ENCODE measurements around the gene PDE1A. TPM values are rescaled to one million over a fixed set of nuclear protein-coding genes. Genes with fewer than 3 reads are reported as not detected.

PDE1A gene
- total and polyA plus RNA-seq, 2 of the 4 experiments (the other 2 are of a cell fraction), result 0.24 to 0.90 TPM

- Histone ChIP-seq H2AK5ac (ENCODE audit: low read depth, low read length) (no peak overlapping the region), H3K18ac (ENCODE audit: low read depth, low read length) (no peak overlapping the region), H3K27ac (ENCODE audit: insufficient read depth, low read length) (no peak overlapping the region), H2BK20ac (ENCODE audit: low read depth, low read length) (no peak overlapping the region), H3K79me1 (ENCODE audit: low read depth in 1 of 2, low read length in 2 of 2) (no peaks in the 10 kb centered on the region), H3K9me1 (ENCODE audit: insufficient read depth, low read length) (no peaks in the 10 kb centered on the region; the same call in 1 of the 2 replicates), H3K9me3 (ENCODE audit: control insufficient read depth, insufficient read depth, low read length) (no peaks in the 10 kb centered on the region), H3K23ac (ENCODE audit: low read depth, low read length) (no peak overlapping the region), H4K91ac (ENCODE audit: insufficient read depth, low read depth, low read length) (no peak overlapping the region), H2AFZ (replicated peaks; ENCODE audit: low read length, poor library complexity) (no peak overlapping the region), H3K14ac (replicated peaks; ENCODE audit: low read depth, low read length) (no peak overlapping the region), H4K8ac (ENCODE audit: low read depth in 2 of 2, low read length in 2 of 2) (no peak overlapping the region), H4K5ac (ENCODE audit: low read depth, low read length) (no peak overlapping the region), H2BK120ac (ENCODE audit: low read depth, low read length) (no peak overlapping the region), H3K4me2 (ENCODE audit: low read depth, low read length) (no peak overlapping the region), H3K4me1 (ENCODE audit: control insufficient read depth, insufficient read depth, low read length) (no peaks in the 10 kb centered on the region), H3K4ac (ENCODE audit: low read depth, low read length) (no peak overlapping the region), H2AK9ac (replicated peaks; ENCODE audit: low read depth, low read length, poor library complexity) (no peak overlapping the region), H3K56ac (ENCODE audit: extremely low read depth, insufficient read depth, low read length) (no peak overlapping the region), H3K36me3 (ENCODE audit: control insufficient read depth, insufficient read depth, low read length) (no peaks in the 10 kb centered on the region), H3K9ac (ENCODE audit: low read depth, low read length) (no peak overlapping the region), H2BK5ac (ENCODE audit: low read depth, low read length, poor library complexity, severe bottlenecking) (no peak overlapping the region), H2BK15ac (ENCODE audit: low read depth, low read length) (no peak overlapping the region), H4K20me1 (ENCODE audit: insufficient read depth, low read length) (no peaks in the 10 kb centered on the region), H3K27me3 (ENCODE audit: control insufficient read depth, insufficient read depth, low read length) (no peaks in the 10 kb centered on the region), H3K4me3 (ENCODE audit: insufficient read depth, low read depth, low read length) (no peak overlapping the region)
- TF ChIP-seq POLR2A (IDR thresholded peaks at IDR 0.05; ENCODE audit: low read depth, low read length) (no peak), CEBPB (IDR thresholded peaks at IDR 0.05; ENCODE audit: low read depth, low read length) (no peak), SMC3 (IDR thresholded peaks at IDR 0.05; ENCODE audit: low read depth, low read length) (no peak), ELK1 (IDR thresholded peaks at IDR 0.05; ENCODE audit: borderline replicate concordance, low read depth, low read length) (no peak), USF2 (IDR thresholded peaks at IDR 0.05; ENCODE audit: low read depth, low read length) (no peak), RCOR1 (IDR thresholded peaks at IDR 0.05; ENCODE audit: insufficient replicate concordance, low read length) (no peak)
- ChIA-PET POLR2A (ENCODE audit: unreplicated experiment) (no interaction called here), CTCF (interaction anchor here (0.7 kb wide), 1 partner anchor 104 kb away, joined by 3 read pairs; no protein-coding TSS in a partner anchor)
- in situ Hi-C loops (cut with MboI; ENCODE audit: low sequenced_read_pairs) (no loop called here), intact Hi-C loops (cut with micrococcal nuclease) (no loop called here), dilution Hi-C loops (cut with HindIII; ENCODE audit: low sequenced_read_pairs, unreplicated experiment) (no loop called here)
- DNase-seq (no peak), ATAC-seq (ENCODE audit: low read depth) (peak; percentile 29; the same call in 1 of the 2 replicates)
- no TSS peak for BruUV-seq (replicated peaks)
- no CpG with 5 or more reads among the region's 2 CpGs for WGBS, 2 experiments (ENCODE audit: extremely low coverage in 2 of 2, insufficient read length in 1 of 2)
These were observed 77.6 kb downstream of the PDE1A start for GRCh38 chr2:182349268-182349667.
